ENCODE results near the gene MTUS2. TPM values are rescaled to one million over a fixed set of nuclear protein-coding genes. Genes with fewer than 3 reads are reported as not detected.
A peak's percentile ranks its signal among the peaks of the same experiment; 100 is the strongest.

The MTUS2 gene
- total RNA-seq, 1 donor = 0.36 TPM

DNA sequence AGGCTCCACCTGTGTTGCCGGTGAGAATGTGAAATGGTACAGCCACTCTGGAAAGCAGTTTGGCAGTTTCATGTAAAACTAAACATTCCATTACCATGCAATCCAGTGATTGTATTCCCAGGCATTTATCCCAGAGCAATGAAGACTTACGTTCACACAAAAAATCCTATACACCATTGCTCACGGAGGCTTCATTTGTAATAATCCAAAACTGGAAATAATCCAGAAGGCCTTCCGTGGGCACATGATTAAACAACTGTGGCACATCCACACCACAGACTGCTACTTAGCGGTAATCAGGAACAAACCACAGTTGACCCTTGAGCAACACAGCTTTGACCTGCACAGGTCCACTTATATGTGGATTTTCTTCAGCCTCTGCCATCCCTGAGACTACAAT, 339.7 kb downstream of the MTUS2 start:
- Histone ChIP-seq H3K9me3 (ENCODE audit: low read depth, low read length) (peaks cover 2% of the 10 kb centered on the region), H3K4me2 (ENCODE audit: insufficient read depth, low read length) (no peak overlapping the region), H4K20me1 (ENCODE audit: insufficient read depth, low read length) (no peaks in the 10 kb centered on the region), H3K27me3 (ENCODE audit: insufficient read depth, low read length) (no peaks in the 10 kb centered on the region), H3K27ac (ENCODE audit: low read depth, low read length) (no peak overlapping the region), H3K36me3 (ENCODE audit: insufficient read depth, low read length) (no peaks in the 10 kb centered on the region), H2AFZ (ENCODE audit: low read length) (no peak overlapping the region), H3K79me2 (ENCODE audit: insufficient read depth, low read length) (no peaks in the 10 kb centered on the region), H3K4me1 (ENCODE audit: insufficient read depth, low read length) (no peaks in the 10 kb centered on the region), H3K4me3 (ENCODE audit: insufficient read depth, low read length) (no peak overlapping the region)
- no peak for DNase-seq (ENCODE audit: insufficient read length, low spot score, missing footprints)
- TF ChIP-seq, protein P1, sequence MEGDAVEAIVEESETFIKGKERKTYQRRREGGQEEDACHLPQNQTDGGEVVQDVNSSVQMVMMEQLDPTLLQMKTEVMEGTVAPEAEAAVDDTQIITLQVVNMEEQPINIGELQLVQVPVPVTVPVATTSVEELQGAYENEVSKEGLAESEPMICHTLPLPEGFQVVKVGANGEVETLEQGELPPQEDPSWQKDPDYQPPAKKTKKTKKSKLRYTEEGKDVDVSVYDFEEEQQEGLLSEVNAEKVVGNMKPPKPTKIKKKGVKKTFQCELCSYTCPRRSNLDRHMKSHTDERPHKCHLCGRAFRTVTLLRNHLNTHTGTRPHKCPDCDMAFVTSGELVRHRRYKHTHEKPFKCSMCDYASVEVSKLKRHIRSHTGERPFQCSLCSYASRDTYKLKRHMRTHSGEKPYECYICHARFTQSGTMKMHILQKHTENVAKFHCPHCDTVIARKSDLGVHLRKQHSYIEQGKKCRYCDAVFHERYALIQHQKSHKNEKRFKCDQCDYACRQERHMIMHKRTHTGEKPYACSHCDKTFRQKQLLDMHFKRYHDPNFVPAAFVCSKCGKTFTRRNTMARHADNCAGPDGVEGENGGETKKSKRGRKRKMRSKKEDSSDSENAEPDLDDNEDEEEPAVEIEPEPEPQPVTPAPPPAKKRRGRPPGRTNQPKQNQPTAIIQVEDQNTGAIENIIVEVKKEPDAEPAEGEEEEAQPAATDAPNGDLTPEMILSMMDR (IDR thresholded peaks at IDR 0.05; ENCODE audit: extremely low read depth, low read depth, low read length) = no peak

DNA sequence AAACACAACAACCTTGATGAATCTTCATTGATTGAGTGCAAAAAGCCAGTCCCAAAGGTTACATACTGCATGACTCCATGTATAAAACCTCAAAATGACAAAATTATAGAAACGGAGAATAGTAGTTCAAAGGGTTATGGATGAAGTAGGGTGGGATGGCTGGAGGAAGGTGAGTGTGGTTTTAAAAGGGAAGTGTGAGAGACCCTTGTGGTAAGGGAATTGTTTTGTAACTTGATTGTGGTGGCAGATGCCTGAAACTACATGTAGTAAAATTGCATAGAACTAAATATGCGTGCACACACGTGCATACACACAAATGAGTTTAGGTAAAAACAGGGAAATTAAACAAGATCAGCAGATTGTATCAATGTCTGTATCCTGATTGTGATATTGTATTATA, 340.7 kb downstream of the MTUS2 start:
- Histone ChIP-seq H3K4me1 (ENCODE audit: insufficient read depth, low read length) (no peaks in the 10 kb centered on the region), H2AFZ (ENCODE audit: low read length) (no peak overlapping the region), H3K36me3 (ENCODE audit: insufficient read depth, low read length) (no peaks in the 10 kb centered on the region), H3K27ac (ENCODE audit: low read depth, low read length) (no peak overlapping the region), H4K20me1 (ENCODE audit: insufficient read depth, low read length) (no peaks in the 10 kb centered on the region), H3K79me2 (ENCODE audit: insufficient read depth, low read length) (no peaks in the 10 kb centered on the region), H3K27me3 (ENCODE audit: insufficient read depth, low read length) (no peaks in the 10 kb centered on the region), H3K9me3 (ENCODE audit: low read depth, low read length) (peaks cover 2% of the 10 kb centered on the region), H3K4me2 (ENCODE audit: insufficient read depth, low read length) (no peak overlapping the region), H3K4me3 (ENCODE audit: insufficient read depth, low read length) (no peak overlapping the region)
- DNase-seq (ENCODE audit: insufficient read length, low spot score, missing footprints) = no peak
- TF ChIP-seq, protein P1 (IDR thresholded peaks at IDR 0.05; ENCODE audit: extremely low read depth, low read depth, low read length) = no peak

- H3K27me3 ChIP-seq (ENCODE audit: insufficient read depth, low read length) = no peaks in the 10 kb centered on the region
- H3K36me3 ChIP-seq (ENCODE audit: insufficient read depth, low read length) = no peaks in the 10 kb centered on the region
- H4K20me1 ChIP-seq (ENCODE audit: insufficient read depth, low read length) = no peaks in the 10 kb centered on the region
- no peak overlapping the region for H2AFZ ChIP-seq (ENCODE audit: low read length)
- H3K4me1 ChIP-seq (ENCODE audit: insufficient read depth, low read length) = no peaks in the 10 kb centered on the region
- H3K4me2 ChIP-seq (ENCODE audit: insufficient read depth, low read length) = no peak overlapping the region
- peaks cover 2% of the 10 kb centered on the region for H3K9me3 ChIP-seq (ENCODE audit: low read depth, low read length)
- no peaks in the 10 kb centered on the region for H3K79me2 ChIP-seq (ENCODE audit: insufficient read depth, low read length)
- TF ChIP-seq, protein P1 (IDR thresholded peaks at IDR 0.05; ENCODE audit: extremely low read depth, low read depth, low read length) = no peak
- H3K27ac ChIP-seq (ENCODE audit: low read depth, low read length) = no peak overlapping the region
- DNase-seq (ENCODE audit: insufficient read length, low spot score, missing footprints) = peak; percentile 26
- no peak overlapping the region for H3K4me3 ChIP-seq (ENCODE audit: insufficient read depth, low read length)
Observed at GRCh38 chr13:29161676-29162075, 341.5 kb downstream of the MTUS2 start.

- no peak for DNase-seq (ENCODE audit: insufficient read length, low spot score, missing footprints)
- H2AFZ ChIP-seq (ENCODE audit: low read length) = no peak overlapping the region
- H3K79me2 ChIP-seq (ENCODE audit: insufficient read depth, low read length) = no peaks in the 10 kb centered on the region
- no peaks in the 10 kb centered on the region for H3K27me3 ChIP-seq (ENCODE audit: insufficient read depth, low read length)
- H3K4me1 ChIP-seq (ENCODE audit: insufficient read depth, low read length) = no peaks in the 10 kb centered on the region
- TF ChIP-seq, protein P1 (IDR thresholded peaks at IDR 0.05; ENCODE audit: extremely low read depth, low read depth, low read length) = no peak
- H3K9me3 ChIP-seq (ENCODE audit: low read depth, low read length) = no peaks in the 10 kb centered on the region
- no peak overlapping the region for H3K4me2 ChIP-seq (ENCODE audit: insufficient read depth, low read length)
- no peak overlapping the region for H3K4me3 ChIP-seq (ENCODE audit: insufficient read depth, low read length)
- H4K20me1 ChIP-seq (ENCODE audit: insufficient read depth, low read length) = no peaks in the 10 kb centered on the region
- no peaks in the 10 kb centered on the region for H3K36me3 ChIP-seq (ENCODE audit: insufficient read depth, low read length)
- no peak overlapping the region for H3K27ac ChIP-seq (ENCODE audit: low read depth, low read length)
Observed at GRCh38 chr13:29162638-29163235, 342.6 kb downstream of the MTUS2 start.

Measured in osteoblast (primary cell).